ENCODE measurements around the gene MPO. TPM values are rescaled to one million over a fixed set of nuclear protein-coding genes. Genes with fewer than 3 reads are reported as not detected.
A peak's percentile ranks its signal among the peaks of the same experiment; 100 is the strongest.

Gene MPO
- total and polyA plus RNA-seq, 7 donors = 0.11 to 0.95 (median 0.38) TPM

GRCh38 chr17:58303971-58304749 lies 23.4 kb upstream of the MPO start:
- ATAC-seq (peak; percentile 58 to 78 (median 58)), DNase-seq (no peak)
- Histone ChIP-seq H3K27me3 (ENCODE audit: insufficient read depth in 3 of 3, low read length in 2 of 3) (no peaks in the 10 kb centered on the region), H3K4me3 (no peak overlapping the region), H3K9me3 (no peaks in the 10 kb centered on the region), H3K27ac (no peak overlapping the region), H3K36me3 (ENCODE audit: insufficient read depth in 1 of 2, low read depth in 1 of 2) (no peaks in the 10 kb centered on the region), H3K4me1 (no peaks in the 10 kb centered on the region)
- 40 to 45% (median 44%) methylated on average over 10 of the region's 10 CpGs for WGBS, 3 donors
- peak; percentile 66 for TF ChIP-seq CTCF (IDR thresholded peaks at IDR 0.05)
- intact Hi-C loops (cut with DNase I) = loop anchor here in 1 of 2 donors (10.0 kb wide), 1 partner anchor 111 kb away; the partner anchor contains the start of gene RNF43

GRCh38 chr17:58302919-58303585 lies 22.3 kb upstream of the MPO start:
- Histone ChIP-seq H3K4me1 (no peaks in the 10 kb centered on the region), H3K36me3 (ENCODE audit: insufficient read depth in 1 of 2, low read depth in 1 of 2) (no peaks in the 10 kb centered on the region), H3K9me3 (no peaks in the 10 kb centered on the region), H3K27me3 (ENCODE audit: insufficient read depth in 3 of 3, low read length in 2 of 3) (peaks cover 0 to 2% (median 0%) of the 10 kb centered on the region in 3 donors), H3K4me3 (no peak overlapping the region), H3K27ac (no peak overlapping the region)
- ATAC-seq (peak in 1 of 4 donors; percentile 29), DNase-seq (no peak)
- intact Hi-C loops (cut with DNase I) = loop anchor here in 1 of 2 donors (10.0 kb wide), 1 partner anchor 112 kb away; the partner anchor contains the start of gene RNF43
- WGBS, 3 donors = 81 to 82% (median 81%) methylated on average over 8 to 9 of the region's 9 CpGs
- TF ChIP-seq CTCF (IDR thresholded peaks at IDR 0.05) = no peak

GRCh38 chr17:58302171-58302918 lies 21.6 kb upstream of the MPO start:
- intact Hi-C loops (cut with DNase I) = loop anchor here in 1 of 2 donors (10.0 kb wide), 1 partner anchor 112 kb away; the partner anchor contains the start of gene RNF43
- WGBS, 3 donors = 85 to 86% (median 85%) methylated on average over 7 to 9 of the region's 9 CpGs
- Histone ChIP-seq H3K4me1 (no peaks in the 10 kb centered on the region), H3K9me3 (no peaks in the 10 kb centered on the region), H3K27ac (no peak overlapping the region), H3K4me3 (no peak overlapping the region), H3K36me3 (ENCODE audit: insufficient read depth in 1 of 2, low read depth in 1 of 2) (no peaks in the 10 kb centered on the region), H3K27me3 (ENCODE audit: insufficient read depth in 3 of 3, low read length in 2 of 3) (peaks cover 0 to 2% (median 0%) of the 10 kb centered on the region in 3 donors)
- ATAC-seq (no peak), DNase-seq (no peak)
- no peak for TF ChIP-seq CTCF (IDR thresholded peaks at IDR 0.05)

- Histone ChIP-seq H3K27ac (no peak overlapping the region), H3K9me3 (no peaks in the 10 kb centered on the region), H3K4me1 (no peaks in the 10 kb centered on the region), H3K36me3 (ENCODE audit: insufficient read depth in 1 of 2, low read depth in 1 of 2) (no peaks in the 10 kb centered on the region), H3K4me3 (no peak overlapping the region), H3K27me3 (ENCODE audit: insufficient read depth in 3 of 3, low read length in 2 of 3) (peaks cover 0 to 2% (median 0%) of the 10 kb centered on the region in 3 donors)
- no peak for DNase-seq
- WGBS, 3 donors = 77 to 84% (median 80%) methylated on average over 15 to 16 of the region's 16 CpGs
- intact Hi-C loops (cut with DNase I) = loop anchor here in 1 of 2 donors (10.0 kb wide), 1 partner anchor 113 kb away; the partner anchor contains the start of gene RNF43
- TF ChIP-seq CTCF (IDR thresholded peaks at IDR 0.05) = no peak
- ATAC-seq = no peak
Observed at GRCh38 chr17:58301504-58302150, 20.9 kb upstream of the MPO start.
